ENCODE data around the gene TBC1D10A.

- no peak for TF ChIP-seq EZH2phosphoT487 (IDR thresholded peaks at IDR 0.05; ENCODE audit: borderline replicate concordance, low read length)
- no peak for TF ChIP-seq CTCF (conservative IDR thresholded peaks at IDR 0.05; ENCODE audit: low read depth, low read length)
- no peak for TF ChIP-seq EZH2 (IDR thresholded peaks at IDR 0.05; ENCODE audit: low read length, unreplicated experiment)
Measured at GRCh38 chr22:30315962-30316576, 10.7 kb downstream of the TBC1D10A start.

Data from PC-3 (cell line).